GM18858 (cell line): ENCODE data around the gene PNMA1.

Source experiments
- ATAC-seq: cut with Tn5 transposase; IDR thresholded peaks from one replicate; pipeline ENCODE4 v1.9.1; 2021; ENCODE audit not compliant: unreplicated experiment

The PNMA1 gene

DNA sequence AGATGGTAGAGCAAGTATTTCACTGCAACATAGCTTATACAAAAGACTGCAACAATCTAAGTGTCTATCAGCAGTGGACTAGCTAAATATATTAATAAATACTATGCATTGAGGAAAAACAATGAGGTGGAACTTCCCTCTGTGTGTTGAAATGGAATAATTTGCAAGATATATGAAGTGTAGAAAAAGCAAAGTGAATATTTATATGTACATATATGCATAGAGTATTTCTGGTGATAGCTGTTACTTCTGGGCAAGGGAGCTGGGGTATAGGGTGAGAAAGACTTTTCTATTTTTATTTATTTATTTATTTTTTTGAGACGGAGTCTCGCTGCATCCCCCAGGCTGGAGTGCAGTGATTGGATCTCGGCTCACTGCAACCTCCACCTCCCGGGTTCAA, 35.5 kb downstream of the PNMA1 start:
- ATAC-seq = no peak

DNA sequence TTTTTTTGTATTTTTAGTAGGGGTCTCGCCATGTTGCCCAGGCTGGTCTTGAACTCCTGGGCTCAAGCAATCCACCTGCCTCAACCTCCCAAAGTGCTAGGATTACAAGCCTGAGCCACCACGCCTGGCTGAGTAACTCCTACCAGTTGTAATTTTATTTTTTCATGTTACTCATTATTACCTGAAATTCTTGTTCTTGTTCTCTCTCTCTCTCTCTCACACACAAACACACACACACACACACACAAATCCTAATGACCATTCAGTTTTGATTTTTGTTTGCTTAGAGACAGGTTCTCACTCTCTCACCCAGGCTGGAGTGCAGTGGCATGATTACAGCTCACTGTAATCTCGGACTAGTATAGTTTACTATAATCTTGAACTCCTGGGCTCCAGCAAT, 39.2 kb downstream of the PNMA1 start:
- no peak for ATAC-seq

DNA sequence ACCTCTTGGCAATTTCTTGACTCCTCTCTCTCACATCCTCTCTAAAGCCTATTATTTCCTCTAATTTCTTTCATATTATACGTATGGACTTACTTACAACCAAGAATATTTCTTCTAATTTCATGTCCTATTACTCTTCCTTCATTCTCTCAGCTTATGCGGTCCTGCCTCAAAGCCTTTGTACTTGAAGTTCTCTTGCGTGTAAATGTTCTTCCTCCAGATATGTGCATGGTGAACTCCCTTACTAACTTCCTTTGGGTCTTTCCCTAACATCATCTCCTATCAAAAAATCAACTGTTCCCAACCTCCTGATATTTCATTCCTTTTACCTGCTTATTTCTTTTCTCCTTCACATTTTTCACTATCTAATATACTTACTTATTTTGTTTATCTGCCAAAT, 46.3 kb downstream of the PNMA1 start:
- ATAC-seq = no peak

DNA sequence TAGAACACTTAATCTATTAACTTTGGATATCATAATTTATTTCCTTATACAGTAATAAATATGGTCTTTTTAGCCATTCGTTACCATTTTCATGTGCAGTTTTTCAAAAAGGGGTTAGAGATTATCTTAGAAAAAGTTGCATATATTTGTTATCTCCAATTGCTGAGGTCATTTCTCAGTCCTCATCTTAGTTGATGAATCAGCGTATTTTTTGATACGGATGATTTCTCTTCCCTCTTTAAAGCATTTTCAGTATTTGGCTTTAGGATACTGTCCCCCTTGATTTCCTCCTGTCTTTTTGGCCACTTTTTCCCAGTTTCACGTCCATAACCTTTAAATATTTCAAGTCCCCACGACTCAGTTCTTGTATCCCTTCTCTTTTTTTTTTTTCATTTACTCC, 47.6 kb downstream of the PNMA1 start:
- no peak for ATAC-seq

DNA sequence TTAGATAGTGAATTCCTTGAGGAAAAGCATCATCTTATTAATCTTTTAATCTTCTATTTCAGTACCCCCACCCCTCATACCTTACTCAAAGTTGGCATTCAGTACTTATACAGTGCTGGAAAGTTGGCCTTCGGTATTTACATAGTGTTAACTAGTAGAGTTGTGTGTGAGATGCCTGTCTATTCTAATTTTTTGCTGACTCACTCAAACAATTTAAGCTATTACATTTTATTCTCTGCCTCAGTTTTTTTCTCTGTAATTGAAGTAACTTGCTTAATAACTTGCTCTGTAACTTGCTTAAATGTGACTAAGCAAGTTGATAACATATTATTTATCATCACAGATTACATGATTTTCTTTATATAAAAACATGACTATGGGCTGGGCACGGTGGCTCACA, 49.1 kb downstream of the PNMA1 start:
- no peak for ATAC-seq

DNA sequence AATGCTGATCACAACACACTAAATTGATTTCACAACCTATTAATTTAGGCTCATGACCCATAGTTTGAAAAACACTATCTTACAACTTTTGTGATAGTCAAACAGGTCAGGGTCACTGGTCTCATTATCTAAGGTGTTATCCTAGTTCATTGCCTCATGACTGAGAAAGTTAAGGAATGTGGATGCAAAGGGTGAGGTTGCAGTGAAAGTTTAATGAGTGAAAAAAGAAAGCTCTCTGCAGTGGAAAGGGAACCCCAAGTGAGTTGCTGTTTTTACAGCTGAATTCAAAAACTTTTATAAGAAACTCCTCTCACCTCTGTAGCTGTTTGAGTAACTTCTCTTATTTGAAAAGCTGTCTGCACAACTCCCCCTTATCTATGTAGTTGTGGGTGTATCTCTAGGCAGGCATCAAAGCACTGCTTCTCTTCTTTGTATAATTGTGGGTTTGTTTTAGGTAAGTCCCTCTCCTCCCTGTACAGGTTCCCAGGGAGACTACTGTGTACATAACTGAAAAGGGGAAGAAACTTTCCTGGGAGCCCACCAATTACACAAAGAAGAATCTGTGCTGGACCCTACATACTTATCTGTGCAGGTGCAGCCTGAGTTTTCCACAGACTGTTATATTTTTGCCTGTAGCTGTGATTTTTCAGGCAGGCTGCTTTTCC, 50.5 kb downstream of the PNMA1 start:
- no peak for ATAC-seq

DNA sequence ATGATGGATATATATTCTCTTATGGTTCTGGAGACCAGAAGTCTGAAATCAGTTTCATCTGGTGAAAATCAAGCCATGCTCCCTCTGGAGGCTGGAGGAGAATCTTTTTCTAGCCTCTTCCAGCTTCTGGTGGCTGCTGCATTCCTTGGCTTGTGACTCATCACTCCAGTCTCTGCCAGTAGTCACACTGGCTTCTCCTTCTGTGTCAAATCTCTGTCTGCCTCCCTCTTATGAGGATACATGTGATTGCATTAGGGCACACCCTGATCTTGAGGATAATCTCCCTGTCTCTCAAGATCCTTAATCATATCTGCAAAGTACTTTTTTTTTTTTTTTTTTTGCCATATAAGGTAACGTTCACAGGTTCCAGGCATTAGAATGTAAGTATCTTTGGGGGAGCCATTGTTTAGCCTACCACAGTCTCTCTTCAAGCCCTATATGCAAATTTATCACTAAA, 51.7 kb downstream of the PNMA1 start:
- no peak for ATAC-seq

DNA sequence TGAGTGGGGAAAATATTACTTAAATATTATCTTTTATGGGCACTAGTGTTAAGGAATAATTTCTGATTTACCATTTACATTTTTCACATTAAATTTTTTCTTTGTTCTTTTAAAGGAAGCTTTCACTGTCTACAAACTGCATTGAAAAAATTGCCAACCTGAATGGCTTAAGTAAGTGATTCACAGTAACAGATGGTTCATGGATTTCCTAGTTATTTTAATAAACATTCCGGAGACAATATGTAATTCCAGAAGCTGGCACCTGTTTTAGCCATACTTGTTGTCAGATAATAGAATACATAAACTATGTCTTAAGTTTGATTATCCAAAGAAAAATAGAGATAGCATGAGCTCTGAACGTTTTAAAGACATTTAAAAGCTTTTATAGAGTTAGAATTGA, 52.3 kb downstream of the PNMA1 start:
- no peak for ATAC-seq
